ENCODE measurements around the gene FAM83C. TPM values are rescaled to one million over a fixed set of nuclear protein-coding genes. Genes with fewer than 3 reads are reported as not detected.
"Not testable (repeated sequence)": the region's sequence is repeated elsewhere in the genome, so short reads cannot be mapped to it uniquely, and the experiment has no call there.

FAM83C gene
- total RNA-seq, 4 donors from 2014 or later = not detected

DNA sequence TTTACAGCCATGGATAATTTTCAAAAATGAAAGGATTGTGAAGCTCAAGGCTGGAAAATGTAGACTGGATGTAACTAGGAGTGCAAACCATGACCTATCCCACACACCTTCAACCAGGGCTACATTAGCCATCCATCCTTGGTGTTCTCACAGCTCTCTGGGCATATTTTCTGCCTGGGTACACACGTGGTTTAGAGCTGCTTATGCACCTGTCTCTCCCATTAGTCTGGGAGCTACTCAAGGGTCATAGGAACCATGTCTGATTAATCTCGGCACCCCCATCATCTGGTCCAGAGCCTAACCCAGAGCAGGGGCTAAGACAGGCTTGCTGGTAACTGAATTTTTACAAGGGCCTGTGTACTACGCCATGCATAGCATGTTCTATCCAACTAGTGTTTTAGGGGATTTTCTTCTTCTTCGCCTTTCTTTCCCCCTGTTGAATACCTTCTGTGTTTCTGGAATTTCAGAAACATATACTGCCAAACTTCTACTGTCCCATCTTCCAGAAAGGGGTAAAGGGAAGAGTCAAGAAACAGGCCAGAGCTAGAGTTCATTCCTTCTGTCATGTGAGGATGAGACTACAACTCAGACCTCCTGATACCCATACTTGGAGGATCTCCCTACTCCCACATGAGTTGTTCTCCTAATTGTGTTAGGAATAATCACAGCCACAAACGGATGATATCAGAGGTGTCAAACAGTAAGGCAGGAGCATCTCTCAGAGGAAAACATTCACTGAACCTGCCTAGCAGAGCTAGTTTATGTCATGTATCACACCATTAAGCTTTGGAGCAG lies 25.4 kb upstream of the FAM83C start:
- Histone ChIP-seq H3K4me1 (peaks cover 0 to 16% (median 2%) of the 10 kb centered on the region in 4 donors), H3K27me3 (no peaks in the 10 kb centered on the region), H3K9me3 (no peaks in the 10 kb centered on the region), H3K27ac (peak overlapping the region in 3 of 4 donors; percentile 55 to 97 (median 86)), H3K4me3 (no peak overlapping the region), H3K36me3 (no peaks in the 10 kb centered on the region)
- TF ChIP-seq POLR2A (IDR thresholded peaks at IDR 0.05) = no peak
- TF ChIP-seq, protein P1, sequence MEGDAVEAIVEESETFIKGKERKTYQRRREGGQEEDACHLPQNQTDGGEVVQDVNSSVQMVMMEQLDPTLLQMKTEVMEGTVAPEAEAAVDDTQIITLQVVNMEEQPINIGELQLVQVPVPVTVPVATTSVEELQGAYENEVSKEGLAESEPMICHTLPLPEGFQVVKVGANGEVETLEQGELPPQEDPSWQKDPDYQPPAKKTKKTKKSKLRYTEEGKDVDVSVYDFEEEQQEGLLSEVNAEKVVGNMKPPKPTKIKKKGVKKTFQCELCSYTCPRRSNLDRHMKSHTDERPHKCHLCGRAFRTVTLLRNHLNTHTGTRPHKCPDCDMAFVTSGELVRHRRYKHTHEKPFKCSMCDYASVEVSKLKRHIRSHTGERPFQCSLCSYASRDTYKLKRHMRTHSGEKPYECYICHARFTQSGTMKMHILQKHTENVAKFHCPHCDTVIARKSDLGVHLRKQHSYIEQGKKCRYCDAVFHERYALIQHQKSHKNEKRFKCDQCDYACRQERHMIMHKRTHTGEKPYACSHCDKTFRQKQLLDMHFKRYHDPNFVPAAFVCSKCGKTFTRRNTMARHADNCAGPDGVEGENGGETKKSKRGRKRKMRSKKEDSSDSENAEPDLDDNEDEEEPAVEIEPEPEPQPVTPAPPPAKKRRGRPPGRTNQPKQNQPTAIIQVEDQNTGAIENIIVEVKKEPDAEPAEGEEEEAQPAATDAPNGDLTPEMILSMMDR (IDR thresholded peaks at IDR 0.05) = no peak
- no peak for DNase-seq

DNA sequence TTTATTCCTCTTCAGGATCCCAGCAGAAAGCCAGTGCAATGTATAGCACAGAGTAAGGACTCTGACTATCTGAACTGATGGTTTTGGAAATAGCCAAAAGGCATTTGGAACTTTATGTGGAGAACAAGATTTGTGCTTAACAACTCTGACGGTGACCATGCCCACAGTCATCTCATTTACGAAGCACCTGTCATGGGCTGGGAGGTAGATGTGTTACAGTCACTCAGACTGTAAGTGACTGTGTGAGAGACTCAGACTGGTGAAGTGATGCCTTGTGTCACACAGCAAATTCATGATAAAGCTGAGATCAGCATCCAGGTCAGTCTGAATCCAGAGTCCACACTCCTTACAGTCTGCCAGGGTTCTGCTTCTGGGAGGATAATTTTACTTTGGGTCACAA lies 23.9 kb upstream of the FAM83C start:
- peaks cover 0 to 16% (median 2%) of the 10 kb centered on the region in 4 donors for H3K4me1 ChIP-seq

DNA sequence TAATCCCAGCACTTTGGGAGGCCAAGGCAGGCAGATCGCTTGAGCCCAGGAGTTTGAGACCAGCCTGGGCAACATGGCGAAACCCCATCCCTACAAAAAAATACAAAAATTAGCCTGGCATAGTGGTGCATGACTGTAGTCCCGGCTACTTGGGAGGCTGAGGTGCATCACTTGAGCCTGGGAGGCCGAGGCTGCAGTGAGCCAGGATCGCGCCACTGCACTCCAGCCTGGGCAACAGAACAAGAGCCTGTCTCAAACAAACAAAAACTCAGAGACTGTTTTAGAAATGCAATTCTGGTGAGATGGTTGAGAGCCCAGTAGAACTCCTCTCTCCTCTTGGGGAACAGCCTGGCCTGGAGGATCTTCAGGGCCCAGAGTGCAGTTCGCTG lies 23.4 kb upstream of the FAM83C start:
- not testable (repeated sequence) for DNase-seq, H3K9me3 ChIP-seq, H3K27me3 ChIP-seq, H3K36me3 ChIP-seq, H3K4me3 ChIP-seq, H3K27ac ChIP-seq
- H3K4me1 ChIP-seq = peaks cover 0 to 16% (median 2%) of the 10 kb centered on the region in 4 donors

More for the DNA sequence above, 23.9 kb upstream of the FAM83C start:
- TF ChIP-seq, protein P1 (IDR thresholded peaks at IDR 0.05) = no peak
- no peak for TF ChIP-seq POLR2A (IDR thresholded peaks at IDR 0.05)
- no peak overlapping the region for H3K27ac ChIP-seq
- no peak for DNase-seq
- no peak overlapping the region for H3K4me3 ChIP-seq
- H3K36me3 ChIP-seq = no peaks in the 10 kb centered on the region
- H3K27me3 ChIP-seq = no peaks in the 10 kb centered on the region
- H3K9me3 ChIP-seq = no peaks in the 10 kb centered on the region

DNA sequence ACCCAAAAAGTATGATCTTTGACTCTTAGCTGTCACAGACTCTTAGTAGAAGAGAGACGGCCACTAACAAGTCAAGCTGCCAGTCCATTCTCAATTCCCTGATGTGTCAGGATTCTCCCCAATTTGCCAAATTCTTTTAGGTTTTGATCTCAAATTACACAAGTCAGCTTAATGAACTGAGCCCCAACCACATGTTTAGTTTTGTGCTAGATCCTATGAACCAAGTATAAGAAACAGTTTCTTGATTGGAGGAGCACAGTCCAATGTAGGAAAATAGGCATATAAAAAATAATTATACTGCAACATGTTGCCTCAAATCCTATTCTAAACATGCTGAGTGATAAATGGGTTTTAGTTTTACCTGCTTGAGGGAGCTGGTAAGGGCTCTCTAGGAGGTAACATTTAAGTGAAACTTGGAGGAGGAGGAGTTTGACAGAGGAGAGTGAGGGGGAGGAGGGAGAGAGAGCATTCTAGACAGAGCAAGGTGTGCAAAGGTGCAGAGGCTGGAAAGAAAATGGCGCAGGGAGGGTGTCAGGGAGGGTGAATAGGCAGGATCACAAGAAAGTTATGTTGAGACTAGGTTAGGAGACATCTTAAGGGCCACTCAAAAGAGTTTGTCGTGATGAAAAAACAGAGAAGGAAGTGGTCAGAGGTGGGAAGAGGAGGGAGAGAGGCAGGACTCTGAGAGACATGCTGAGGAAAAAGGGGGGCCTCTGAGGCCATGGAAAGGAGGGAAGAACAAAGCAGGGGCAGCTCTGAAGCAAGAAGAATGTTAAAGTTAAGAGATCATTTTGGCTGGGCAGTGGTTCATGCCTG lies 22.8 kb upstream of the FAM83C start:
- no peak for DNase-seq
- Histone ChIP-seq H3K4me3 (no peak overlapping the region), H3K4me1 (peaks cover 0 to 14% (median 2%) of the 10 kb centered on the region in 4 donors), H3K27me3 (no peaks in the 10 kb centered on the region), H3K27ac (no peak overlapping the region), H3K9me3 (no peaks in the 10 kb centered on the region), H3K36me3 (no peaks in the 10 kb centered on the region)
- TF ChIP-seq, protein P1 (IDR thresholded peaks at IDR 0.05) = no peak
- TF ChIP-seq POLR2A (IDR thresholded peaks at IDR 0.05) = no peak

DNA sequence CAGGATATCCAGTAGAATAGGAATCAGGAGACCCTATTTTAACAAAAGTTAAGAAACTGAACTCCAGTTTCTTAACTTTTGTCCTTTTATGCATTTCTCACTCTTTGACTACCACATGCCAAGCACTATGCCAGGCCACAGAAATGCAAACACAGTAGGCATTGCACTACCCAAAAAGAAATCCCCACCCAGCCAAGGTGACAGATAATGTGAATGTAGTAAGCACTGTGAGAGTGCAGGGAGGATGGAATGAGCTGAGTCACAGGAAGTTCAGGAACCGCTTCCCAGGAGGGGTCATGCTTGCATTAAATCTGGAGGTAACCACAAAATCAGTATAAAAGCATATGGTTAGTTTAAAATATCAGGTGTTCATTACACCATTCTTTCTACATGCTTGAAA lies 20.1 kb upstream of the FAM83C start:
- Histone ChIP-seq H3K36me3 (no peaks in the 10 kb centered on the region), H3K4me1 (peaks cover 0 to 1% (median 0%) of the 10 kb centered on the region in 4 donors), H3K27ac (no peak overlapping the region), H3K4me3 (no peak overlapping the region), H3K27me3 (no peaks in the 10 kb centered on the region), H3K9me3 (no peaks in the 10 kb centered on the region)
- no peak for DNase-seq
- TF ChIP-seq, protein P1 (IDR thresholded peaks at IDR 0.05) = no peak
- TF ChIP-seq POLR2A (IDR thresholded peaks at IDR 0.05) = no peak

DNA sequence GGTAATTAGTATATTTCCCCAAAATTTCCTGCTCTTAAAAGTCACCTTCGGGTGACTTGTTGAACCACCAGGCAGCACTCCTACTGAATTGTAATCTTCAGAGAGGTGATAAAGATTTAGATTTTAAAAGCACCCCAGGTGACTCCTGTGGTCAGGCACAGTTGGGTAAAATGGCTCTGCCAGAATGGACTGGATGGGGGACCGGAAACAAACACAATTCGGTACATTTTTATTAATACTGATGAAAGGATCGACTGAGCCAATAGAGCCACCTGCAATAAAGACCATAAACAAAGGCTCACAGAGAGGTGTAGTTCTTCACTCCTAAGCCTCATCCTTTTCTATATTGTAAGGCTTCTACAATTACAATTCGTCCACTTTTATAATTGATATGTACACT lies 19.6 kb upstream of the FAM83C start:
- no peak overlapping the region for H3K27ac ChIP-seq
- no peak for TF ChIP-seq POLR2A (IDR thresholded peaks at IDR 0.05)
- TF ChIP-seq, protein P1 (IDR thresholded peaks at IDR 0.05) = no peak
- H3K36me3 ChIP-seq = no peaks in the 10 kb centered on the region
- DNase-seq = no peak
- H3K4me3 ChIP-seq = no peak overlapping the region
- H3K4me1 ChIP-seq = peaks cover 0 to 6% (median 0%) of the 10 kb centered on the region in 4 donors
- H3K9me3 ChIP-seq = no peaks in the 10 kb centered on the region
- no peaks in the 10 kb centered on the region for H3K27me3 ChIP-seq

All from Peyer's patch (tissue), 4 donors.